Measurements from ENCODE around the gene OSBPL2. TPM values are rescaled to one million over a fixed set of nuclear protein-coding genes. Genes with fewer than 3 reads are reported as not detected.
A peak's percentile ranks its signal among the peaks of the same experiment; 100 is the strongest.

OSBPL2 gene
- total and polyA plus RNA-seq, 2 donors (not counting 3 experiments of a cell fraction or from before 2014, with no cell fraction given), result 13.1 to 33.0 TPM

- FAIRE-seq (no peak), DNase-seq (ENCODE audit: low read depth, low spot score) (peak; percentile 90)
- no peaks in the 10 kb centered on the region for H3K9me3 ChIP-seq (replicated peaks; ENCODE audit: control insufficient read depth, insufficient read depth, low read length)
- no peaks in the 10 kb centered on the region for H4K20me1 ChIP-seq (replicated peaks; ENCODE audit: control insufficient read depth, extremely low read depth, insufficient read depth, low read length)
- TF ChIP-seq POLR2AphosphoS5 (IDR thresholded peaks at IDR 0.05; ENCODE audit: insufficient read depth, low read depth, low read length), result peak; percentile 47
- TF ChIP-seq CTCF (IDR thresholded peaks at IDR 0.05; ENCODE audit: extremely low read depth in 1 of 2, insufficient read depth in 1 of 2, low read depth in 1 of 2, low read length in 2 of 2), result peak; percentile 81 to 94
- no peak for TF ChIP-seq MYC (IDR thresholded peaks at IDR 0.05; ENCODE audit: low read depth, low read length)
- intact Hi-C loops (cut with micrococcal nuclease) (loop anchor here (1.0 to 10.0 kb wide), 10 partner anchors 57 to 493 kb away; partner anchors contain the start of genes MRGBP, OSBPL2 and RPS21), dilution Hi-C loops (cut with MboI; ENCODE audit: extremely low pct_ligation_motif_present, low sequenced_read_pairs) (no loop called here)
- H3K27me3 ChIP-seq (ENCODE audit: control insufficient read depth in 2 of 2, insufficient read depth in 2 of 2, low read length in 2 of 2), result no peaks in the 10 kb centered on the region
- H3K4me1 ChIP-seq (ENCODE audit: control insufficient read depth, extremely low read depth, insufficient read depth, low read length), result peaks cover 21% of the 10 kb centered on the region
- H3K79me2 ChIP-seq (ENCODE audit: control insufficient read depth, insufficient read depth, low read length), result peaks cover 38% of the 10 kb centered on the region
- H3K4me2 ChIP-seq (ENCODE audit: insufficient read depth, low read length), result peak overlapping the region; percentile 11
- POLR2A ChIA-PET, result interaction anchor here (0.5 kb wide), 1 partner anchor 77 kb away, joined by 3 read pairs; no protein-coding TSS in a partner anchor
- H3K9me1 ChIP-seq (replicated peaks; ENCODE audit: control insufficient read depth, extremely low read depth, insufficient read depth, low read length), result no peaks in the 10 kb centered on the region
- CTCF ChIA-PET, result interaction anchor here (0.6 to 8.1 kb wide), 12 partner anchors 57 to 291 kb away, joined by 3 to 113 read pairs (median 6); partner anchors contain the start of genes LAMA5 and RPS21
- BruUV-seq (replicated peaks), result no TSS peak
- H3K4me3 ChIP-seq (replicated peaks in 1 of 3; ENCODE audit: insufficient read depth in 1 of 3, low read depth in 1 of 3, low read length in 3 of 3), result peak overlapping the region in 2 of 3 experiments; percentile 32 to 73
- H2AFZ ChIP-seq (ENCODE audit: low read depth, low read length), result no peak overlapping the region
- peak overlapping the region; percentile 84 for H3K27ac ChIP-seq (ENCODE audit: insufficient read depth, low read depth, low read length)
- peaks cover 8 to 18% of the 10 kb centered on the region in 2 experiments for H3K36me3 ChIP-seq (ENCODE audit: control insufficient read depth in 2 of 2, extremely low read depth in 1 of 2, insufficient read depth in 2 of 2, low read length in 2 of 2)
- peak overlapping the region; percentile 91 for H3K9ac ChIP-seq (replicated peaks; ENCODE audit: extremely low read depth, insufficient read depth, low read length)
Observed at GRCh38 chr20:62301773-62302340, 63.5 kb downstream of the OSBPL2 start.

Measured in endothelial cell of umbilical vein (primary cell).